ENCODE data around the gene DEAF1.

DNA sequence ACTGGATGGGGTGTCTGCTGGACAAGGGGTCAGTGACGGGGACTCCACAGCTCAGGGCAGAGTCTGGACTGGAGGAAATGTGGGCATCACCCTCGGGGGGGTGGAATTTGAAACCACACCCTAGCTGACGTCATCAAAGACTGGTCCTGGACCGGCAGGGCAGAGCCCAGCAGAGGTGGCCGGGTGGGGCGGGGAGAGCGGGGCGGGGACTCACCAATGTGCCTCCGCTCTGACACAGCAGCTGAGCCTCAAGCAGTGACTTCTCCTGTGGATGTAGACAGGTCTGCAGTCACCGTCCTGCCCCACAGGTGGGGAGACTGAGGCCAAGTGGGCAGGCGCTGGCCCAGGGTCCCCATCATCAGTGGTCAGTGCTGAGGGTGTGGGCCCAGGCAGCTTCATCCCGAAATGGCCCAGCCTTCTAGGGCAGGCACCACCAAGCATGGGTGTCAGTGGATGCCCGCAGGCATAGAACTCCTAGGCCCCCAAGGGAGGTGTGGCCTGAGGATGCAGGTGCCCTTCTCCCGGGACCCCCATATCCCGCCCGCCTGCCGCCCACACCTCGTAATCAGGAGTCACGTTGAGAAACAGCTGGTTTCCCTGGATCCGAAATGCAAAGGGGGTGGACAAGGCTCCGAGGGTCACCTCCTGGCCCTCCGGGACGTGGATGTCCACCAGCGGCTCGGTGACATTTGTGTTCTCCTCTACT lies 70.9 kb downstream of the DEAF1 start:
- TF ChIP-seq YY1 (IDR thresholded peaks at IDR 0.05; ENCODE audit: insufficient read depth, insufficient read length): no peak
- TF ChIP-seq ZNF274 (IDR thresholded peaks at IDR 0.05; ENCODE audit: low read depth, low read length): no peak
